Limb (tissue), 2 donors: Measurements from ENCODE around the gene JMJD7.

ENCODE experiments used
- DNase-seq, 2 donors: peaks; one replicate each; pipeline ENCODE4 v3.0.0-alpha.2; 2016; ENCODE audit errors: extremely low spot score in 2 of 2

Gene JMJD7

DNA sequence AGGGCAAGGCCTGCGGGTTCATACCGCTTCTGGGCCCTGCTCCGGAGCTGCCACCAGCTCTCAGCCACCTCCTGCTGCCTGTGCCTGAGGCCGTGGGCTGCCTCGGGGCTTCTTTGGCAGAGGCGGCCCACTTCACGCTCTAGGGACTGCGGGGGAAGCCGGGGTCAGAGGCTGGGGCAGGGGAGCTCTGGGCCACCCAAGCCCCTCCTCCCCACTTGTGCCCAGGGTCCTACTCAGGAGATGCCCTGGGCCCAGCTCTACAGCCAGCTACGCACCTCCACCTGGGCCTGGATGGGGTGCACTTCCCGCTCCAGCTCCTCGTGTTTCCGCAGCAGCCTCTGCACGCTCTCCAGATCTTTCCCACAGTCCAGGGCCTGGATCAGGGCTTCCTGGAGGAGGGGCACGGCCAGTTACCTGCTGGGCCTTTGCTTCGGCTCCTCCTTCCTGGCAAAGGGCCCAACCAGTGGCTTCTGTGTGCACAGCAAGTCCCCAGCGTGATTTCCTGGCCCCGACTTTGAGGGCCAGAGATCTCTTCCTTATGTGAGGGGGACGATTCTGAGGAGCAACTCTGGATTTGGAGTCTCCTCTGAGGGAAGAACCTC, 34.7 kb downstream of the JMJD7 start:
- no peak for DNase-seq

DNA sequence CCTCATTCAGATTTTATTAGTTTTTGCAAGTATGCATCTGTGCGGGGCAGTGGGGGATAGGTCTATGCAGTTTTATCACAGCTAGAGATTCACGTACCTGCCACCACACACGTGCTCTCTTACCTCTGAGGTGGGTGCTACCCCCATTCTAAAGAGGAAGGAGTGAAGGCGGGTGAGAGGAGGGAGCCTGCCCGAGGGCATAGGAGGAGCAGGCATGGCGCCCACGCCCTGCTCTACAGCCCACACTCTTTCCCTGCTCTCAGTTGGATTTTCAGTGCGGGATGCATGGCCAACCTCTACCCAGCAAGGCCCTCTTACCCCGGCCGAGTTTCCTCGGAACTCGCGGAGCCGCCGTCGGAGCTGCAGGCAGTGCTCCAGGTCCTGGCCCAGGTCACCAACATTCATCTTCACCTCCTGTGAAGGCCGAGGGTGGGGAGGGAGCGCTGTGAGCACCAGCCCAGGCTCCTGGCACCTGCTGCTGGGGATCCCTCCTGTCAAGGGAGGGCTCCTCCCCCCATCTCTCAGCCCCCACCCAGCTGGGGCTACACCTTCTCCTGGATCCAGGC, 37.7 kb downstream of the JMJD7 start:
- no peak for DNase-seq

DNA sequence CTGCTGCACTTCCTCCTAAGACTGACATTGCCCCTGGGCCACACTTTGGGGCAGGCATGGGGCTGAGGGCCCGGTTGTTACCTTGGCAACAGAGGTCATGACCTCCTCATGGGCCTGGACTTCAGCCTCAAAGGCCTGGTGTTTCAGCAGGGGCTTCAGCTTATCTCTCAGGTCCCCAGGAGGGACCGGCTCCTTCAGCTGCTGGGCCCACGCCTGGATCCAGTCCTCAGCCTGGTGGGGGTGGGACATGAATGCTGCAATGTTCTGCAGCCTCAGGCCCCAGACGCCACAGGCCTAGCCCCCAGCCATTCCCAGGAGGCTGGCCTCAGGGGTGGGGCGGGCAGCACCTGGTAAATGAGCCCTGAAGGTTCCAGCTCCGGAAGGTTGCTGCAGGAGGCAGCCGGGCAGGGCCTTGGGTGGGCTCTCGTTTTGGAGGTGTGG, 38.4 kb downstream of the JMJD7 start:
- DNase-seq: no peak

DNA sequence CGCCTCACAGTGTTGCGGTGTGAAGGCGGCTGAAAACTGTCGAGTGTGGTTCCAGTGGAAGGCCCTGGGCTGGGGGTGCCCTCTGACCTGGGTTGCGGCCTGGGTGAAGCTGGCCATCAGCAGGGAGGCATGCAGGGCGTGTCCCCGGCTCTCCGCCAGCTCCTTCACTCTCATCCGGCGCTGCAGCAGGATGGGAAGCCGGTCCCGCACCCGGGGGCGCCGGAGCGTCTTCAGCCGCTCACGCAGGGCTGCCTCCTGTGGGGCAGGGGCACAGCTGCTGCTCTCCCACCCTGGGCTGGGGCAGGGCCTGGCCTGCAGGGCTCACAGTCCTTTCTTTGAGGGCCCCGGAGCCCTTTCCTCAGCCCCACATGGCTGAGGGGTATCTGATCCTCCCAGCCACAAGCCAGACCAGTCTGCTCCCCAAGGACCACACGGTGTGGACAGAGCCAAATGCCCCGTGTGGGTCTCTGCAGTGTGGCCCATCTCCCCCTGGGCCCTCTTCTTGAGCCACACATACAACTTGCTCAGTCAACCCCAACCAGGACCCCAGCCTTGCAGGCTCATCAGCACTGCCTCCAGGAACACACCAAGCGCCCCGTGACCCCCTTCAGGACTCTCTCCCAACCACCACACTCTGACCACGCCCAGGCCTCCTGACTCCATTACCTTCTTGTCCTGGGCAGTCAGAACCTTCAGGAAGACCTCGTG, 39.1 kb downstream of the JMJD7 start:
- DNase-seq: no peak

DNA sequence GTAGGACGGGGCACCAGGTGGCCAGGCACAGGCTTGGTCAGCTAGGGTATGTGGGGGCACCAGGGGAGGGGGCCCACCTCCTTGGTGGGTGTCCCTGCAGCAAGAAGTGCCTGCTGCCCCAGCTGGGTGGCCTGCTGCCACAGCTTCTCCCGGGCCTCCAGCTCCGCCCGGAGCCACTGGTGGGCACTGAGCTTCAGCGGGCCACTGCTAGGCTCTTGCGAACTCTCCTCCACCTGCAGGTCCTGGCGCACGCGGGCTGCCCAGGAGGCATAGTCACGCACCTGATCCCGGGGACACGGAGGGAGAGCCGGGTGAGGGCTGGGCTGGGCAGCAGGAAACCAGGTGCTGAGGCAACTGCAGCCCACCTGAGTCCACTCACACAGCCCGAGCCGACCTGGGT, 40.4 kb downstream of the JMJD7 start:
- no peak for DNase-seq

DNA sequence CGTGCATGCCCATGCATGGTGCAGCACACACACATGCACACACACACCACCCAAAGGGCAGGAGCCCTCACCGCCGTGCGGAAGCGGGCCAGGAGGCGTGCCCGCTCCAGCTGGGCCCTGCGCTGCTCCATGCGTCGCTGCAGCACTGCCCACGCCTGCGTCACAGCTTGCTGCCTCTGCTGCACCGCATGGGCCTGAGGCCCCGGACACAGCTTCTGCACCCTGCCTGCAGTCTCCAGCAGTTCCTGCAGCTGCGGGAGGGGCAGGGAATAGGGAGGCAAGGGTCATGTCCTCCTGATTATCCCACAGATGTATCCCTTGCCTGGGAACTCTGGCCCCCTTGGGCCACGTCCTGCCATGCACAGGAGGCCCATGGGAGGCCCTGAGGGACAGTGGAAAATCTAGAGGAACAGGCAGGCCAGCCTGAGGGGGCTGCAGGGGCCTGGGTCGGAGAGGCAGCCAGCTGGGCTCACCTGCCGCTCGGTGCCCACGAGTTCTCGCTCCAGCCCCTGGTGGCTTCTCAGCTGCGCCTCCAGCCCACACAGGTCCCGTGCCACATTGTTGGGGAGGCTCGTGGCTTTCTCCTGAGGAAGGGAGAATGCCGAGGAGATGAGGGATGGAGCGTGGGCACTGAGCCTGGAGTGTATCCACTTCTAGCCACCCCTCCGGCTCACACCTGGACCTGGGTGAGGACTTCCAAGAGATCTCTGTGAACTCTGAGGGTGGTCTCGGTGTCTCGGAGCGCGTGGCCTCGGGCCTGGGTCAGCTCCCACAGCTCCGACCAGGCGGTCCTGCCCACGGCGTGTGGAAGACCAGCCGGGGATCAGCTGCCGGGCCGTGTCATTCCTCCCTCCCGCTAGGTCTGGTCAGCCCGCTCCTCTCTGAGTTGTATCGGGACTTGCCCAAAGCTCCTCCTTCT, 42.1 kb downstream of the JMJD7 start:
- DNase-seq: no peak

DNA sequence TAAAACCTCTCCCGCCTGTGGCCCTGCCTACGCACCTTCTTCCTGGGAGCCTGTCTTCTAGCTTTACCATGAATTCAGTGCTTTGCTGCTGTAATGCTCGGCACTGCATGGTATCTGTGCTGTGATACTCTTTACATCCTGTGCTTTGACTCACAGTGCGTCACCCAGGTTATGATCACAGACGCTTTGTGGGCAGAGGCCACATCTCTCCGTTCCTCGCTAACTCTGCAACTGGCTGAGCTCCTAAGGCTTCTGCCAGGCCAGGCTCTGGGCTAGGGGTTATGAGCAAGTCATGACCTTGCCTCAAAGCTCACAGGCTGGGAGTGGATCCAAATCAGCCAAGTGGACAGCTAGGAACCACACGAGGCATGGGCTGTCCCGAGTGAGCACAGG, 42.8 kb downstream of the JMJD7 start:
- no peak for DNase-seq

DNA sequence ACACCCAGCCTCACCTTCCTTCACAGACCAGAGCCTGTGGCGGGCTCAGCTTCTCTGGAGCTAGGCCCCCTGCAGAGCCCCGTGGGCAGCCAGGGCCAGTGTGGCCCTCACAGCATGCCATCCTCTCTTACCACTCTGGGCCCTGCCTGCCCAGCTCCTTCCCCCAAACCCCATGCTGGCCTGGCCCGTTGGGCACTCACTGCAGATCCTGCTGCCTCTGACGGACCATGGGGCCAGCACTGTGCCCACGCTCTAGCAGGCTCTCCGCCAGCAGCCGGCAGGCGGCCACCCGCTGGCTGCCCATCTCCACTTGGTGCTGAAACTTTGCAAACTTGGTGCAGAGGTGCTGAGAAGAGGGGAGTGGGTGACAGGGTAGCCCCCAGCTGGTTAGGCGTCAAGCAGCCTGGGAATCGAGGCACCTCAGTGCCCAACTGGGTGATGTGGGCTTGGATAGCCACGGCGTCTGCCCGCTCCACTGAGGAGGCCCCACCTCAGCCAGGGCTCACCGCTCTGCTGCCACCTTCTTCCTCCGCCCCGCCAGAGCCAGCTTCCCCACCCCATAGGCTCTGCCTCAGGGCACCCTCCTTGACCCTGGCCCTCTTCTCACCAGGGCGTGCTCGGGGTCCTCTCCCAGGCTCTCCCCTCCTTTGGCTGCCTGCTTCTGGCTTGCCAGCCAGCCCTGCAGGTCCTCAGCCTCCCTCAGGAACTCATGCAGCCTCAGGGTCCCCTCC, 43.4 kb downstream of the JMJD7 start:
- DNase-seq: no peak

DNA sequence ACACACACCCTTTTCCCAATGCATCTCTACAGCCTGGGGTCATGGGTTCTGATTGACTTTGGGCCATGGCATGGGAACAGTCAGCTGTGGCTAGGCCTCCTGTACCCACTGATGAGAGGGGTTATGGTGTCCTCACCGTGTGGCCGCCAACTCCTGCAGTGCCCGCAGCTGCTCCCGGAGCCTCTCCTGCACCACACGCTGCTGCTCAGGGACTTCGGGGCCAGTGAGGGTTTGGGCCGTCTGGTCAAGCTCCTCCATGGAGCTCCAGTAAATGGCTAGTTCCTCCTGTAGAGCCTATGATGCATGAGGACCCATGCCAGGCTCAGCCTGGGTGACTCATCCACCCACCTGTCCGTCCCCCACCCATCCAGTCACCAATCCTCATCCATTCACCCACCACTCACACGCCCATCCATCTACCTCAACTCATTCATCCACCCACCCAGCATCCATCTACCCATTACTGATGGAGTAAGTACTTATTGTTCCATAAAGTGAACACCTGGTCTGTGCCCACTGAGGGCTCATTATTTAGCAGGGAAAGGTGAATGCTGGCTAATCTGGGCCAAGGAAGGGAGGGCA, 44.4 kb downstream of the JMJD7 start:
- DNase-seq: no peak

DNA sequence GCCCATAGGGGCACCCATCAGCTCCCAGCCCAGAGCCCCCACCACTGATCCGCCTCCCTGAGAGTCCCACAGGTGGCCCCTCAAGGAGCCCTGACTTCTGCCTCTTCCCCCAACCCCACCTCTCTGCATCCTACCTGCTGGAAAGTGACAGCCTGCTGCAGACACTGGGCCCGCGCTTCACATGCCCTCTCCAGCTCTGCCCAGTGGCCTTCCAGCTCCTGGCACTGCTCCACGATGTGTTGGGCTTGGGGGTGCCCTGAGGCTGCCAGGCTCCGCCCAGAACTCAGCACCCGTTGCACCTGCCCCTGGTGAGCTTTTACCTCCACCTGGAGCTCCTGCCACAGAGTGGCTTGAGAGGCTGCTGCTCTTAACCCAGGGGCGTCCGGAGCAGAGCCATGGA, 45.8 kb downstream of the JMJD7 start:
- DNase-seq: no peak

DNA sequence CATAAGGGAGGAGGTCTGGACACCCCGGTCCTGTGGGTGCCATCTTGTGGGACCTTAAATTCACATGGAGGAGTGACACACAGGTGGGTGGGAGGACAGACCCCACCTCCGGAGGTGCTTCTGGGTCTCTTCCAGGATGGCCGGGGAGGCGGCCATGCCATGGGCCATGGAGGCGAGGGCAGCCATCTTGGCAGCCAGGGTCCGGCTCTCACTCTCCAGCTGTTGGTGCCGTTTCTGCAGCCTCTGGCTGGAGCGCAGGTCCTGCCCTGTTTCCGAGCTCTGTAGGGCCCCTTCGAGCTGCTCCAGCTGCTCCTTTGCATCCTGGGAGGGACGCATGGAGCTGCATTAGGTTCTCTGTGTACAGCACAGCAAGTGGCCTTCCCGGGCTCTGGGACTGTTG, 46.8 kb downstream of the JMJD7 start:
- no peak for DNase-seq

DNA sequence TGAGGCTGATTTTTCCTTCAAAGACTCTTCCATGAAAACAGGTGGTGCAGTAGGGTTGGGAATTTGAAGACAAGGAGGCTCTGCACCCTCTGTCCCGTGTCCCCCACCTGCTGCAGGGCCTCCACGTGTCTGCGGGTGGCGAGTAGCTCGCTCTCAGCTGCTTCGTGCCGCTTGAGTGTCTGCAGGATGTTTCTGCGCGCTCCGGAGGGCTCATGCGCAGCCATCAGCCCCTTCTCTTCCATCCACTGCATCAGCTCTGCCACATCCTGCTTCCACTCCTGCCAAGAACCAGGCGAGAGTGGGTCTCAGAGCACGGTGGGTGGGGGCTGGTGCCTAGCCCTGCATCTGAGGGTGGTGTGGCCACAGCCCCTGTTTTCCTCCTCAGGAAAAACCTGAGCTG, 48.1 kb downstream of the JMJD7 start:
- no peak for DNase-seq

DNA sequence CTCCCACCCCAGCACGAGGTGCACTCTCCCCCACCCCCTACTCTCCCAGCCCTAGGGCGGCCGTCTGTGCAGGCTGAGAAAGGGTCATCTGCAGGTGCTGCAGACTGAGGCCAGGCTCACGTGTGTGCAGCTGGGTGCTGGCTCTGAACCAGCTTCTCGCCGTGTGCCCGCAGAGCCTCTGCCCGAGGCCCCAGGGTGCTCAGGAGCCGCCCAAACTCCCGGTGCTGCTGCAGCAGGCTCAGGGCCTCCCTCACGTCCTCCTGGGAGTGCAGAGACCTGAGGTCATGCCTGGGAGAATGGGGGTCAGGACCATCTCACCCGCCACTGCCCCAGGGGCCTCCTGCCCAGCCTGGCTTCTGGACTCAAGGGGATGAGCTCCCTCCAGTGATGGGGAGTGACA, 48.8 kb downstream of the JMJD7 start:
- no peak for DNase-seq

DNA sequence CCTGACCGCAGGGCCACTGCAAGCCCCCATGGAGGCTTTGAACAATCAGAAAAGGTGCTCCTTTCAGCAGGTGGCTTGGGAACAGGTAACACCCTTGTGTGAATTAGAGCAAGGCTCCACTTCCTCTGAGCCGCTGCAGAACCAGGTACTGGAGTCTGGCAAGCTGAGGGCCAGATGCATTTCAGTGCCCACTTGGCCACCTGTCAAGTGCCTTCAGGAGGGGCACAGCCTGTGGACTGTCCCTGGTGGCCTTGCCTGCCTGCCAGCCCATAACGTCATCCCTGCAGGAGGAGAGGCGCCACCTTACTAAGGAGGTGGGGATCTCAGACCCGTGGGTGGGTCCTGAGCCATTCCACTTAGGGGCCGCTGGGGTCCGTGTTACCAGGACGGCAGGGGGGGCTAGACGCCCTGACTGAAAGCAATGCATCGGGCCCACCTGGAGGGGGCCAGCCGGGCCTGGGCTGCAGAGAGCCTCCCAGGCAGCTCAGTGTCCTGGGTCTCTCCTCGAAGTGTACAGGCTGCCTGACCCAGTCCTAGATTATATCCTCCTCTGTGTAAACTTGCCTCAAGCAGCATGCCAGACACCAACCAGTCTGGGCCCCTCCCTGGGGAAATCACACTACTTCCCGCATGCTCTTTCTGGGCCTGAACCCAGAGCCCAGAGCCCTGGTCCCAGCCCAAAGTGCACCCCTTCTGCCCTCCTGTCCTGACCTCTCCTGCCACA, 49.9 kb downstream of the JMJD7 start:
- no peak for DNase-seq

DNA sequence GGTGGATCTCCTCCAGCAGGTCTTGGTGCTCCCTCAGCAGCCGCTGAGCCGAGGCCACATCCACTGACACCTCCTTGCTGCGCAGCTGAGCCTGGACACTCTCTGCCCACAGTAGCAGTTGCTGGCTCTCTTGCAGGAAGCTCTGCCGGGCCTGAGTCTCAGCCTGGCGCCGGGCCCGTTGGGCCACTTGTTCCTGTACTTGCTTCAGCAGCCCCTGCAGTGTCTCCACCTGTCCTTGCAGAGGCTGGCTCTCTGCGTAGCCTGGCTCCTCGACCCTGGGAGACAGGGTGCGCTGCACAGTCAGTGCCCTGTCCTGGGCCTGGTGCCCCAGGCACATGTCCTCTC, 50.4 kb downstream of the JMJD7 start:
- no peak for DNase-seq

DNA sequence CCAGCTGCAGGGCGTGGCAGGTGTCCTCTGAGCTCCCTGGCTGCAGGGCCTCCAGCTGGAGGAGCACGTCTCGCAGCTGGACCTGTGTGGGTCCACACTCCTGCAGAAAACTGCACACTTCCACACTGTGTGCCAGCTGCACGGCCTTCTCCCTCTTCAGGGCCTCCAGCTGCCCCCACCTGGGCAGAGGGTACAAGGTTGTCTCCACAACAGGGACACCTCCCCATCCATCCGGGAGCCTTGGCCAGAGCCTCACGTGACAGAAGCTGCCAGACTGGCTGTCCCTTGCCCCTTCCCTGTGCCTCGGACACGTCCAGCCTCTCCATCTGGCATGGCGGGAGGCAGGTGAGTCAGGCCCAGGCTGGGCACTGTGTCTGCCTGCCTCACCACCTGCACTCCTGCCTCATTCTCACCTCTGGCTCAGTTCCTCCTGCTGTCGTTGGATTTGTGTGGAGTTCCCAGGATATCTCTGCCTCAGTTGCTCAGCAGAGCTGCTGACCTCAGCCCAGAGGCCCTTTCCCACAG, 51.5 kb downstream of the JMJD7 start:
- DNase-seq: no peak

DNA sequence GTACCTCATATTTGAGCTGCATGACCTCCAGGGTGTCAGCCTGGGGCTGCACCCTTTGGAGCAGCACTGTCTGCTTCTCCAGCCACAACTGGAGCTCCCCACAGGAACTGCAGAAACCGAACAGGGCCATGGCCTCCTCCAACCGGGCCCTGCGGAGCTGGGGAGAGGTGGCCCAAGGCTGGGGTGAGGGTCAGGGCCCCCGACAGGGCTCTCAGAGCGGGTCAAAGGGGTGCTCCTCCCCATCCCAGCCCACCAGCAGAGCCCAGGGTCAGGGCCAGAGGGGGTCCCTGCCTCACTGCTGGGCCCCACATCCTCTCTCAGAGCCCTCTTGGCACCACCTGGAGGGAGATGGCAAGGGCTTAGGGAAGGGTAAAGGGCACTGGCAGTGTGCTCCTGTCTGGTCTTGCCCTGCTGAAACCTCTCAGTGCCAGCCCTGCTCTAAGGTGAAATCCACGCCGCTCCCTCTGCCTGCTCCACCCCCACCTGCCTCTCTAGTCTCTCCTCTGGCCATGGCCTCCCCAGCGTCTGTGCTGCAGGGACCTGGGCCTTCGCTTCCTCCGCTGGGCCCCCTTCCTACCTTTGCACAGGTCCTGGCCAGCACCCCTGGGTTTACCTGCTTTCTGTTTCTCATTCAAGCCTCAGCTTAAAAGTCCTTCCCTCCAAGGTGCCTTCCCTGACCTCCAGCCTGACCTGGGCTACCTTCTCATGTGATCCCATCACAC, 52.4 kb downstream of the JMJD7 start:
- no peak for DNase-seq

DNA sequence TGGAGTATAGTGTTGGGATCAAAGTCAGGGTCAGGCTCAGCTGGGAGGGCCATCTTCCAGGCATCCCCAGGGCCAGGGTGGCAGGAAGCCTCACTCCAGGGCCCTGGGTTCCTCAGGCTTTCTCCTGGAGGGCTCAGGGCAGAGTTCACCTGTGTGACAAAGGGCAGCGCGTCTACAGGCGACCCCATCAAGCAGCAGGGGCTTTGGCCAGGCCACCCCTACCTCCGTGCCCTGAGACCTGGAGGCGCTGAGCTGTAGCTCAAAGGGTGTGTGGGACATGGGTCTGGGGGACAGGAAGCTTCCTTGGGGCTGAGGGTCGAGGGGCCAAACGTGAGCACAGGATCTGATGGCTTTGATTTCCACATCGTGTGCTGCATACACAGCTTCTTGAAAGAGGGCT, 53.2 kb downstream of the JMJD7 start:
- DNase-seq: no peak

DNA sequence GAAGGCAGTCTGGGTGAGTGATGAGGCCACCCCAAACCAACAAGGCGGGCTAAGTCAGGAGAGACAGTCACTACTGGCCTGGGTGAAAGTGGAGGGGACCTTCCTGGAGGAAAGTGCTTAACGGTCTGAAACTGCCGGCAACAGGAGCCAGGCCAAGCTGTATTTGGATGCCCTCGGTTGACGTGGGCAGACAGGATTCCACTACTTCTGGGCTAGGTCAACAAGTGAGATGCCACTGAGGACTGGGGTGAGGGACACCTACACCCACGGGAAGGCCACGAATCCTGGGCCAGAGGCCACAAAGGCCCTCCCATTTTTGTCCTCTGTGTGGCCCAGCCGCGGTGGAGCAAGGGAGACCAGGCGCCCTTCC, 53.6 kb downstream of the JMJD7 start:
- DNase-seq: no peak
